ENCODE results near the gene TTI1. TPM values are rescaled to one million over a fixed set of nuclear protein-coding genes. Genes with fewer than 3 reads are reported as not detected.

The TTI1 gene
- polyA plus RNA-seq, 1 donor from 2014 or later = 20.0 TPM

- Histone ChIP-seq H2AFZ (ENCODE audit: low read depth, low read length) (no peak overlapping the region), H3K9me2 (ENCODE audit: insufficient read depth, low read length) (no peaks in the 10 kb centered on the region), H4K20me1 (ENCODE audit: insufficient read depth) (no peaks in the 10 kb centered on the region), H3K4me3 (ENCODE audit: low read length) (no peak overlapping the region), H3K9ac (ENCODE audit: low read length) (no peak overlapping the region), H3F3A (ENCODE audit: insufficient read depth, low read length, poor library complexity, severe bottlenecking) (no peaks in the 10 kb centered on the region), H3K4me2 (ENCODE audit: low read length) (no peak overlapping the region), H3K27me3 (ENCODE audit: insufficient read depth, low read depth, low read length) (no peaks in the 10 kb centered on the region), H3K36me3 (ENCODE audit: insufficient read depth, low read length) (no peaks in the 10 kb centered on the region), H3K9me3 (ENCODE audit: low read length) (no peaks in the 10 kb centered on the region), H3K27ac (ENCODE audit: low read length) (no peak overlapping the region), H3K79me2 (replicated peaks; ENCODE audit: insufficient read depth, low read length) (no peaks in the 10 kb centered on the region)
- TF ChIP-seq CTCF (IDR thresholded peaks at IDR 0.05; ENCODE audit: poor library complexity, severe bottlenecking) (no peak), SMC3 (conservative IDR thresholded peaks at IDR 0.05; ENCODE audit: poor library complexity) (no peak), EZH2 (IDR thresholded peaks at IDR 0.05; ENCODE audit: borderline replicate concordance, insufficient read depth, low read length, poor library complexity, severe bottlenecking) (no peak), MXI1 (conservative IDR thresholded peaks at IDR 0.05; ENCODE audit: poor library complexity, severe bottlenecking) (no peak)
Observed at GRCh38 chr20:37981568-37981967, 51.7 kb downstream of the TTI1 start.

GRCh38 chr20:37980876-37981275 is 52.4 kb downstream of the TTI1 start:
- Histone ChIP-seq H3K9me3 (ENCODE audit: low read length) (no peaks in the 10 kb centered on the region), H3K79me2 (replicated peaks; ENCODE audit: insufficient read depth, low read length) (no peaks in the 10 kb centered on the region), H3F3A (ENCODE audit: insufficient read depth, low read length, poor library complexity, severe bottlenecking) (no peaks in the 10 kb centered on the region), H3K9ac (ENCODE audit: low read length) (no peak overlapping the region), H3K27me3 (ENCODE audit: insufficient read depth, low read depth, low read length) (no peaks in the 10 kb centered on the region), H3K9me2 (ENCODE audit: insufficient read depth, low read length) (no peaks in the 10 kb centered on the region), H3K4me2 (ENCODE audit: low read length) (no peak overlapping the region), H2AFZ (ENCODE audit: low read depth, low read length) (no peak overlapping the region), H4K20me1 (ENCODE audit: insufficient read depth) (no peaks in the 10 kb centered on the region), H3K27ac (ENCODE audit: low read length) (no peak overlapping the region), H3K36me3 (ENCODE audit: insufficient read depth, low read length) (no peaks in the 10 kb centered on the region), H3K4me3 (ENCODE audit: low read length) (no peak overlapping the region)
- TF ChIP-seq RAD21 (conservative IDR thresholded peaks at IDR 0.05) (no peak), SMC3 (conservative IDR thresholded peaks at IDR 0.05; ENCODE audit: poor library complexity) (no peak), CTCF (IDR thresholded peaks at IDR 0.05; ENCODE audit: poor library complexity, severe bottlenecking) (no peak), EP300 (conservative IDR thresholded peaks at IDR 0.05; ENCODE audit: poor library complexity, severe bottlenecking) (no peak), POLR2AphosphoS5 (IDR thresholded peaks at IDR 0.05) (no peak), MXI1 (conservative IDR thresholded peaks at IDR 0.05; ENCODE audit: poor library complexity, severe bottlenecking) (no peak), REST (IDR thresholded peaks at IDR 0.05; ENCODE audit: borderline replicate concordance) (no peak), TAF1 (IDR thresholded peaks at IDR 0.05; ENCODE audit: low read depth) (no peak), EZH2 (IDR thresholded peaks at IDR 0.05; ENCODE audit: borderline replicate concordance, insufficient read depth, low read length, poor library complexity, severe bottlenecking) (no peak)

Measured in neural cell (in vitro differentiated cells).